GM21360 (cell line): ENCODE results near the gene TAF4B.
"Not testable (repeated sequence)": the region's sequence is repeated elsewhere in the genome, so short reads cannot be mapped to it uniquely, and the experiment has no call there.

Experiments
- ATAC-seq: cut with Tn5 transposase; IDR thresholded peaks from one replicate; pipeline ENCODE4 v1.9.1; 2021; ENCODE audit warnings: mild to moderate bottlenecking, moderate library complexity; ENCODE audit not compliant: unreplicated experiment

TAF4B gene

GRCh38 chr18:26237363-26237762, 11.1 kb downstream of the TAF4B start:
- not testable (repeated sequence) for ATAC-seq

DNA sequence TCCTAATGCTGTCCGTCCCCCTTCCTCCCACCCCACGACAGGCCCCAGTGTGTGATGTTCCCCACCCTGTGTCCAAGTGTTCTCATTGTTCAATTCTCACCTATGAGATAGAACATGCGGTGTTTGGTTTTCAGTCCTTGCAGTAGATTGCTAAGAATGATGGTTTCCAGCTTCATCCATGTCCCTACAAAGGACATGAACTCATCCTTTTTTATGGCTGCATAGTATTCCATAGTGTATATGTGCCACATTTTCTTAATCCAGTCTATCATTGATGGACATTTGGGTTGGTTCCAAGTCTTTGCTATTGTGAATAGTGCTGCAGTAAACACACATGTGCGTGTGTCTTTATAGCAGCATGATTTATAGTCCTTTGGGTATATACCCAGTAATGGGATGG, 12.5 kb downstream of the TAF4B start:
- ATAC-seq = not testable (repeated sequence)

DNA sequence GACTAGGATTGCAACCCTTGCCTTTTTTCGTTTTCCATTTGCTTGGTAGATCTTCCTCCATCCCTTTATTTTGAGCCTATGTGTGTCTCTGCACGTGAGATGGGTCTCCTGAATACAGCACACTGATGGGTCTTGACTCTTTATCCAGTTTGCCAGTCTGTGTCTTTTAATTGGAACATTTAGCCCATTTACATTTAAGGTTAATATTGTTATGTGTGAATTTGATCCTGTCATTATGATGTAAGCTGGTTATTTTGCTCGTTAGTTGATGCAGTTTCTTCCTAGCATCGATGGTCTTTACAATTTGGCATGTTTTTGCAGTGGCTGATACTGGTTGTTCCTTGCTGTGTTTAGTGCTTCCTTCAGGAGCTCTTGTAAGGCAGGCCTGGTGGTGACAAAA, 16.1 kb downstream of the TAF4B start:
- ATAC-seq = not testable (repeated sequence)

GRCh38 chr18:26245434-26245833, 19.2 kb downstream of the TAF4B start:
- ATAC-seq = not testable (repeated sequence)

GRCh38 chr18:26252411-26252810, 26.2 kb downstream of the TAF4B start:
- no peak for ATAC-seq

DNA sequence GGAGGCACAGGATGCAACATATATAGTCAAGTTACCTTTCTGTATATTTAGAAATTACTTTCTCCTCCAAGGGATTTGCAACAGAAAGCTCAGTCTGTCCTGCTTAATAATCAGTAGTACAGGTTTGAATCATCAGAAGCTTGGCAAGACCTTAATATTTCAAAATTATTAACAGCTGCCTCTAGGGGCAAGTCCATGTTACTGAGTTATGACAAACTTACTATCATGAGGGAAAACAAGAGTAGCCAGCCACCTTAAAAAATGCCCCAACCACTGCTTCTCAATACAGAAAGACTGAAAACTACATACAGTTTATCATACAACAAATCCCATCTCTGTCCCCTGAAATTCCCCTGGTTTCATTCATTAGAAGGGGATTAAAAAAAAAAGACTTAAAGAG, 28.6 kb downstream of the TAF4B start:
- ATAC-seq = not testable (repeated sequence)

DNA sequence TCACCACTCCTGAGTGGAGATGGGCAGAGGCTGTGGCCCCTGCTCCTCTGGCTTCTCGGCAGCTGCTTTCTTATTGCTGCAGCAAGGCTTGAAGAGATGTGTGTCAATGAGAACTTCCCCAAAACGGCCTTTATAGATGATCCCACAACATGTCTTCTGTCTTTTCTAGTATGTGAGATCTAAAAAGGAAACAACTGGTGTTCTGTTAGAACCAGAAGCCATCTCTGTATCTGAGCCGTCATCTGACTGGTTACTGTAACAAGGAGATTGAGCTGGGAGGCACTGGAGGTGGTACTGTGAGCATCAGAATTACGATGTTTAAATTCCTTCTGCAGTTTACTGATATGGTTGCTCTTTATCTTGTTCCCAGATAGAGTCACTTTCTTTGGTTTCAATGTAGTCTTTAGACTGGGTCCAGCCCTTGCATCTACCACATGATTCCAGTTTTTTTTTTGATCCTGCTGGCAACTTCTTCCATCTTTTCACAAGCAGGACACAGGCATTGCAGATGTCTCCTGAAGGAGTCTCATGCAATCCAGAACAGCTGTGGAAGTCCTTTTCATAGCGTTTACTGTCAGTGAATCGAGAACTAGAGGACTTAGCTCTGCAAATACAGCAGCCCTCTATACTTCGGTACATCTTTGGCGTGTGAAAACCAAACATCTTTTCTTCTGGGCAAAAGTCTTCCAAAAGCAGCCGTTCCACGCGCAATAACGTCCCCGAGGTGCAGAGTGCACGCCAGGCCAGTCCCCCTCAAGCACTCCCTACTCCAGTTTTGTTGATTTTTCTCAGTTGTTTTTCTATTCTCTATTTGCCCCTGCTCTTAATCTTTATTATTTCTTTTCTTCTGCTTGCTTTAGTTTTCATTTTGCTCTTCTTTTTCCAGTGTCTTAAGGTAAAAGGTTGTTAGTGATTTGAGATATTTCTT, 29.7 kb downstream of the TAF4B start:
- no peak for ATAC-seq

DNA sequence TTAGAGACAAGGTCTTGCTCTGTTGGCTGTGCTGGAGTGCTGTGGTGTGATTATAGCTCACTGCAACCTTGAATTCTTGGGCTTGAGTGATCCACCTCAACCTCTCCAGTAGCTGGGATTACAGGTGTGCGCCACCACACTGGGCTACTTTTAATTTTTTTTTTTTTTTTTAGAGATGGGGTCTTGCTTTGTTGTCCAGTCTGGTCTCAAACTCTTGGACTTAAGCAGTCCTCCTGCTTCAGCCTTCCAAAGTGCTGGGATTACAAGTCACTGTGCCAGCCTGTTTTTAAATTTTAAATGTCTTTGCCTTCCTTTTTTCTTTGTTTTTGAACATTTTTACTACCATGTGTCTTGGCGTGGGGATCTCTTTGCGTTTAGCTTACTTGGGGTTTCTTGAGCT, 32.5 kb downstream of the TAF4B start:
- ATAC-seq = no peak

GRCh38 chr18:26259416-26259815, 33.2 kb downstream of the TAF4B start:
- not testable (repeated sequence) for ATAC-seq

- no peak for ATAC-seq
Measured at GRCh38 chr18:26262156-26262555, 35.9 kb downstream of the TAF4B start.

DNA sequence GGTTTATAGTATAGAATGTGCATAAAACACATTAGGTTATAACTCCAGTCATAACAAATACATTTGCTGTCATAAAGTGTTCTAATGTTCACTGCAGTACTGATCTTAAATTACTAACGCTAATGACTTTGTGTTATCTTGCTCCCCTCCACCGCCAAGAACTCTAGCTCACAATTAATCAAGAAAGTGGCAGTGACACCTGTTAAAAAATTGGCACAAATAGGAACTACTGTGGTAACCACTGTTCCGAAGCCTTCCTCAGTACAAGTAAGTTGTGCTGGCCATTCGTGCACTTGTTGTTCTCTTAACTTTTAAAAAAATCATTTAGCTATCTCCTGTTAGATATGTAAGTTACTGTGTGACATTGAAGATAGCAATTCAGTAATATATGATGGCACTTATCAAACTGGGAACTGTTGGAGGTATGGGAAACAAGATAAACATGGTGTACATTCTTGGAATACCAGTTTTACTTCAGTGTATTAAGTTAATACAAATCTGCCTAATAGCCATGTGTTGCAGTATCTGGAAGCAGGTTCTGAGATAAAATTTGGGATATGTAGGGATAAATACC, 41.2 kb downstream of the TAF4B start:
- ATAC-seq = no peak

- no peak for ATAC-seq
Measured at GRCh38 chr18:26268454-26268853, 42.2 kb downstream of the TAF4B start.

GRCh38 chr18:26271917-26272549, 45.8 kb downstream of the TAF4B start:
- no peak for ATAC-seq

DNA sequence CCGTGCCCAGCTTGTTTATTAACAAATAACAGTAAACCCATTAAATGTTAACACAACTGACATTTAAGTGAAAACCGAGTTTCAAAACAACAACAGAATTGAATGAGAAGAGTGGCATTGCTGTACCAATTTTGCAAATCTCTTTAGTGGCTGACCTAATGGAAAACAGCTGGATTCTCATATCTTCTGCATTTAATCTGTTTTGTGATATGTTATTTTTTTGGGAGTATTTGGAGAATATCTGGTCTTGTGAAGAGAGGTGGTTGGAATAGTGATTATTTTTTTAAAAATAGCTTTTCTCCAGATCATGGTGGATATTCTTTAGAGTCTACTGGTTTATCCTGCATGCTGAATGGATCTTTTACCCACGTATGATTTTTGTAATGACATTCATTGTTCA, 51.1 kb downstream of the TAF4B start:
- ATAC-seq = no peak

- ATAC-seq = no peak
Measured at GRCh38 chr18:26279428-26279827, 53.2 kb downstream of the TAF4B start.

GRCh38 chr18:26286008-26286407, 59.8 kb downstream of the TAF4B start:
- ATAC-seq = no peak

GRCh38 chr18:26287644-26288043, 61.4 kb downstream of the TAF4B start:
- ATAC-seq = no peak

GRCh38 chr18:26290385-26290784, 64.1 kb downstream of the TAF4B start:
- no peak for ATAC-seq

- ATAC-seq = no peak
Measured at GRCh38 chr18:26293982-26294381, 67.7 kb downstream of the TAF4B start.

GRCh38 chr18:26298107-26298506, 71.9 kb downstream of the TAF4B start:
- ATAC-seq = no peak

GRCh38 chr18:26301681-26302080, 75.4 kb downstream of the TAF4B start:
- ATAC-seq = no peak

GRCh38 chr18:26303222-26303621, 77.0 kb downstream of the TAF4B start:
- not testable (repeated sequence) for ATAC-seq
